Erythroblast (primary cell): ENCODE measurements around the gene CYP2U1.
A peak's percentile ranks its signal among the peaks of the same experiment; 100 is the strongest.

Experiments used
- DNase-seq, 2 experiments: peaks; one replicate each; lab custom pipeline; 2025; lab: John Stamatoyannopoulos, UW
- GATA1 ChIP-seq: IDR thresholded peaks from 2 replicates; pipeline ENCODE4 v1.6.1; 2011; ENCODE audit warnings: low read depth, mild to moderate bottlenecking, control low read depth, low read length, moderate library complexity
- POLR2A ChIP-seq: IDR thresholded peaks from 2 replicates; pipeline ENCODE4 v1.6.1; 2011; ENCODE audit warnings: mild to moderate bottlenecking, low read length

Gene CYP2U1

DNA sequence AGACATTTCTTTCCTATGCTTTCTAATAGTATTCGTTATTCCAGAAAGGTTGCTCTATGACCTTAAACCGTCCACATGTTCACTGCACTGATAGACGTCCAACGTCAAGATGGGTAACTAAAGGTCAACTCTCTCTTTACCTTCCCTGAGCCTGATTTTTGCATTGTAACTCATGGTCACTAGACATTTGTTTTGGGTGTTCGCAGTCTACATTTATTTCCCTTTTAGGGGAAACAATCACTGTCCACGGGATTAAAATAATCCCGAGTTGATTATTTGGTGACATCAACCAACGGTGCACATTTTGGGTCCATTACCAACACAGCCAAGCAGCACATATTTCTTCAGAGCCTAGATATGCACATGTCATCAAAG, 57.8 kb downstream of the CYP2U1 start:
- DNase-seq = peak; percentile 55 to 69
- TF ChIP-seq POLR2A (no peak), GATA1 (no peak)

DNA sequence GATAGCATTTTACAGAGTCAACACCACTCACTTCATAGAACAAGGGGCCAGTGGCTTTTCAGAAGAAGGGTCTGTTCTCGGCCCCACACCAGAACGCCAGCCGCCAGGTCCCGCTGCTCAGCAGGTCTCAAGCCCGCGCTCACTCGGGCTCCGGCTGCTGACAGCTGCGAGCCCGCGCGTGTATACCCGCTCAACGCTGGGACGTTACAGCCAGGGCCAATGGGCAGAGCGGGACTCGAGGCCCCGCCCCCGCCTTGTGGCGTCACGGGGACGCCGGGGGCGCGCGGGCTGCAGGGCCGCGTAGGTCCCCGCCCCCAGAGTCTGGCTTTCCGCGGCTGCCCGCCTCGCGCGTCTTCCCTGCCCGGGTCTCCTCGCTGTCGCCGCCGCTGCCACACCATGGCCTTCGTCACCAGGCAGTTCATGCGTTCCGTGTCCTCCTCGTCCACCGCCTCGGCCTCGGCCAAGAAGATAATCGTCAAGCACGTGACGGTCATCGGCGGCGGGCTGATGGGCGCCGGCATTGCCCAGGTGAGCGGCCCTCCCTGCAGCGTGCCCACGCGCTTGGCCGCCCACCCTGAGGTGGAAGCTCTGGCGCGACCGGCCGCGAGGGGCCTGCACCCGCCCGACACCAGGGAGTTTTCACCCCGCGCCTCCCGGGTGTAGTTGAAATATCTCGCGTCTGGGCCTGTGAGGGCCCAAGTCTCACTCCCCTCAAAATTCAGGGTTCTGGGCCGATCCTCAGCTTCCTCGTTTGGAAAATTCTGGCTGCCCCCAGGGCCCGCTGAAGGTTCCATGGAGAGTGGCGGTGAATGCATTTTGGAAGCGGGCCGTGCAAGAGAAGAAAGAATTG, 58.4 kb downstream of the CYP2U1 start, which contains the start of gene HADH:
Gene HADH, plus strand, starts transcription at position 353 of the 850 bp plus-strand sequence. Its CDS starts 44 bp downstream, at position 397.
- peak; percentile 94 to 95 for DNase-seq
- TF ChIP-seq GATA1 (no peak), POLR2A (peak; percentile 91)

DNA sequence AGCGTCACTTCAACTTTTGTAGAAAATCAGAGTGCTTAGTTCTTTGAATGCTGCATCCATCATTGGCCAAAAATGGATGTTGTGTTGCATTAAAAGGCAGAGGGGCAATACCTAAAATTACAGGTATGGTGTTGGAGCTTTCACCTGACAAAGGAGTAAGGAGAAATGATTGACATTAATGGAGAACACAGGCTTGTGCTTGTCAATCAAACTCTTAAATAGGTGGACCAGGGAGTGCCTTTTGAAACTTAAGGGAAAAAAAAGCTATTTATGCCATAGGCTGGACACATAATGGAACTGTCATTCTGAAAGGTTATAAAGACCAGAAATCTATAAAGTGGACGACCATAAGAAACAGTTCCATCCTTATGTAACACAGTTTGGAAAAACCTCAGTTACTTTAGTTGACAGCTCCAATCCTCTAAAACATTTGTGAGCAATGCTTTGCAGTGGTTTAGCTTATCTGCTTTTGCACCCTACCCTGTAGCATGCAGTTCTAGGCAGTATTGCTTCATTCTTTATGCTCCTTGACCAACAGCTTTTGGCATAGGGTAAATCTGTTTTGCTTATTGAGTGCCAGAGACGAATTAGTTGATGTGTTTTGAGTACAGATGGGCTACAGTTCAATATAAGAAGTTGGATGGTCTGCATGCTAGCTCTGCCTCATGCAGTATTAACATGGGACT, 60.7 kb downstream of the CYP2U1 start:
- DNase-seq = peak; percentile 56 to 65
- TF ChIP-seq POLR2A (no peak), GATA1 (no peak)

DNA sequence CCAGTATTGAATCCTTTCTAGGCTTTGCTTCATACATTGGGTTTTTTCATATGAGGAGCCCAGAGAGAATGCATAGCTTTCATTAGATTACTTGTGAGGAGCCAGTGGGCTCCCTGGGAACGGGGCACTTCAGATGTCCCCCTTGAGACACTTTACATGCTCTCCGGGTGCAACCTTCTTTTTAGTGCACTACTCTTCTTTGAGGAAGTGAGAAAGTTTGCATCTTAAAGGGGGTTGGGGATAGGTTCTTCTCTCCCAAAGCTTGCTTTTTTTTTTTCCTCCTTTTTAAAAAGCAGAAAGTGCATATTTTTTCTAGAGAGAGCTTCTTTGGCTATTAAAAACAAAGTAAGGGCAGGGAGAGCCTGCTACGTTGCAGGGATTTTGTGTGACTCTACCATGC, 62.6 kb downstream of the CYP2U1 start:
- DNase-seq = no peak
- TF ChIP-seq GATA1 (no peak), POLR2A (no peak)

DNA sequence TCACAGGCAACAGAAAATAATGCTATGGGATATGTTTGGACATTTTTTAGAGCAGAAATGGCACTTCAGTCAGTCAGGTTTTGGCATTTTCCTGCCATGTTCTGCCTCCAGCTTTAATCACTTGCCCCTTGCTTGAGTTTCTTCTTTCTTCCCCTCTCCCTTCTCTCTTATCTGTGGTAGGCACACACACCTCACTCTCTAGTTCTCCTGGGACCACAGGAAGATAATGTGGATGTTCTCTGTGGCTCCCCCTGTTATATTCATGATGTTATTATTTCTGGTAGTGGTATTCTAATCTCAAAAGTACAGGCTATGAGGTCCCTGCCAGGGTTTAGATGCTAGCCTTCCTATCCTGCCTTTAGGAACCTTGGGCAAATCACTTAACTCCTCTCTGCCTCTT, 63.5 kb downstream of the CYP2U1 start:
- DNase-seq = peak; percentile 41 to 74
- TF ChIP-seq POLR2A = peak; percentile 18
- TF ChIP-seq GATA1 = no peak

DNA sequence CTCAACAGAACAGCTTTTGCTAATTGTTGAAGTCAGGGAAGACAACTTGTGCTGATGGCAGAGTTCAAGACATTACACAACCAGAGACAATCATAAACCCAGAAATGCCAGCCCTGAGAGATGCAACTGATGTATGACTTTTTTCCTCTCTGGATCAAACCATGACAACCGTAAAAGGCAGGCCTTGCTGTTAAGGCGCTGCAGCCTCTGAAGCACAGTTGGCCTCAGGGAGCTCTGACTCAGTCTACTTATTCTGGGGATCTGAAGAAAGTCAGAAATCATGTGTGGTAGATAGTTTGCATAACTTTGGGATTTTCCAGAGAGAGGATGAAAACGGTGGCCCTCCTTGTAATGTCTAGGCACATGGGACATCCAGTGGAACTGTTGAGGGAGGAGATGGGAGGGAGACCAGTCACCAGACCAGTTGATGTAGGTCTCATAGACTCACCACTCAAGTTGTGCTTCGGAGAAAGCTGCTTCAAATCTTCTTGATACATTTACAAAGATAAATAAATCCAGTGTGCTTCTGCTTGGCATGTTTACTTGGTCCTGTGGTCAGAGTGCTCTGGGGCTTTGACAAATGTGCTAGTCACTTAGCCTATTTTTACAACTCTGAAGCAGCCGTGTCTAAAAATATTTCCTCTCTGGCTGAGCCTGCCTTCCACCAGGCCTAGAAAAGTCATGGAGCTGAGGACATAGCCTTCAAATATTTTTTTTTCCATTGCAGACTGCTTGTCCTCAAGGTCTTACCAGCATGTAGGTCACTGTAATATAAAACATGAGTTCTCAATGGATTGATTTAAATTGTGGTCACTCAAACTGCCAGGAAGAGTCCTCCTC, 65.8 kb downstream of the CYP2U1 start:
- DNase-seq = no peak
- TF ChIP-seq POLR2A (no peak), GATA1 (no peak)

DNA sequence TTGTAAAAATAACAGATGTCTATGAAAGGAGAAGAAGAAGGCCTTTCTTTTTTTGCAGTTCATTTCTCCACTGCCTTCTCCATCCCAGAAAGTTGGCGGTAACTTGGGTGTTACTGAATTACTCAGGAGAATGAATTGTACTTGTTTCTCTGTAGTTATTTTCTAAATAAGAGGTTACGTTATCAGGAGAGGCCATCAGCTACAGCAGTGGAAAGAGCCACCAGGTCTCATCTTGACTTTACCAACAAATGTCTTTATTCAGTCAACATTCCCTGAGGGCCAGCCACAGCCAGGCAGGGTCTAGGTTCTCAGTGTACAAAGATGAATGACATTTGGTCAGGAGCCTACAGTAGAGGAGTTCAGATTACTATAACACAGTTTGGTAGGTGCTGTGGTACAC, 66.4 kb downstream of the CYP2U1 start:
- no peak for TF ChIP-seq GATA1
- no peak for TF ChIP-seq POLR2A
- DNase-seq = no peak

DNA sequence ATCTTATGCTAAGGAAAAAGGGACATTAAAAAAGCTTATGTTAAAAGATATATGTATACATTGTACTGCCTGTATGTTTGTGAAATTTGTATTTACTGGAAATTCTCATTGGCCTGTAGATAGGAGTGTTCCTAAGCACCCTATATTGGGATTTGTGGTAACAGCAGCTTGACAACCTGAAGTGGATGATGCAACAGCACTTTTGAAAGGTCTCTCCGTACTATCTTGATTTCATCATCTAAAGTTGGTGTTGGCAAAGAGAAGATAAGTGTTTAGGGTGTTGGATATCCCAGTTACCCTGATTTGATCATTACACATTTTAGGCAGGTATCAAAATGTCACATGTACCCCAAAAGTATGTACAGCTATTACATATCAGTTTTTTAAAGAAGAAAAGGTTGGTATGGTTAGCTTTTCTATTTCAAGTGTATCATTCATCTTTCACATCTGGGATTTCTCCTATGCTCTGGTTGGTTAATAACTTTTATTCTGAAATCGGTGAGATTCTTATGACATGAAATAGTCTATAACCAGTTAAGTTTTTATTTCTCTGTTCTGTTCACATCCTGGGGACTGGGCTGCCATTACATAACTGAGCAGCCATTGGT, 68.7 kb downstream of the CYP2U1 start:
- DNase-seq = peak in 1 of 2 experiments; percentile 8
- TF ChIP-seq GATA1 (no peak), POLR2A (no peak)

DNA sequence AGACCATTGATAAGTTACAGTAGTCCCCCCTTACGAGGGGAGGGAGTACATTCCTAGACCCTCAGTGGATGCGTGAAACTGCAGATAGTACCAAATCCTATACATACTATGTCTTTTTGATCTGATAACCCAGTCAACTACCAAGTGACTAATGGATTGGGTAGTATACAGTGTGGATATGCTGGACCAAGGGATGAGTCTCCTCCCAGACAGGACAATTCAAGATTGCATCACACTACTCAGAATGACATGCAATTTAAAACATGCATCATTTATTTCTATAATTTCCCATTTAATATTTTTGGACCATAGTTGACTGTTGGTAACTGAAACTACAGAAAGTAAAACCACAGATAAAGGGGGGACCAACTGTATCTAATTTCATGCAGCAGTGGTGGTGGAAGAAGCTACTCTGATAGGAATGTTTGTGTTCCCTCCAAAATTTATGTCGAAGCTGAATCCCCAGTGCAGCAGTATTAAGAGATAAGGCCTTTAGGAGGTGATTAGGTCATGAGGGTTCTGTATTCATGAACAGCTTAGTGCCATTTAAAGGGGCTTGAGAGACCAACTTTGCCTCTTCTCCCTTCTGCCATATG, 70.3 kb downstream of the CYP2U1 start:
- no peak for TF ChIP-seq GATA1
- TF ChIP-seq POLR2A = no peak
- peak; percentile 46 to 55 for DNase-seq
